HG03571 (cell line): Measurements from ENCODE around the gene KRT84.

Experiments
- ATAC-seq: cut with Tn5 transposase; IDR thresholded peaks from one replicate; pipeline ENCODE4 v1.9.1; 2021; ENCODE audit not compliant: unreplicated experiment

KRT84 gene

GRCh38 chr12:52385226-52385702 lies at the start of gene KRT84:
Gene KRT84, minus strand, starts transcription at chr12:52385652. Its CDS starts 67 bp downstream, at chr12:52385585.
- ATAC-seq, result no peak

- no peak for ATAC-seq
These were observed 49.5 kb upstream of the KRT84 start for GRCh38 chr12:52434760-52435530.

- no peak for ATAC-seq
These were observed 48.8 kb upstream of the KRT84 start, which contains the start of gene KRT75 for GRCh38 chr12:52434081-52434733. Gene KRT75, minus strand, starts transcription at chr12:52434371. Its CDS starts 67 bp downstream, at chr12:52434304.

- ATAC-seq, result no peak
These were observed 48.1 kb upstream of the KRT84 start for GRCh38 chr12:52433501-52434080.

GRCh38 chr12:52432559-52433207 lies 47.2 kb upstream of the KRT84 start:
- no peak for ATAC-seq

GRCh38 chr12:52428121-52428520 lies 42.7 kb upstream of the KRT84 start:
- ATAC-seq, result no peak

GRCh38 chr12:52427083-52427482 lies 41.6 kb upstream of the KRT84 start:
- ATAC-seq, result no peak

GRCh38 chr12:52426034-52426433 lies 40.6 kb upstream of the KRT84 start:
- no peak for ATAC-seq

- no peak for ATAC-seq
These were observed 40.0 kb upstream of the KRT84 start for GRCh38 chr12:52425466-52425865.

- ATAC-seq, result no peak
These were observed 38.4 kb upstream of the KRT84 start for GRCh38 chr12:52423661-52424500.

GRCh38 chr12:52423035-52423434 lies 37.6 kb upstream of the KRT84 start:
- no peak for ATAC-seq

GRCh38 chr12:52419656-52420055 lies 34.2 kb upstream of the KRT84 start:
- no peak for ATAC-seq

GRCh38 chr12:52418576-52419110 lies 33.2 kb upstream of the KRT84 start:
- ATAC-seq, result no peak

GRCh38 chr12:52417740-52418139 lies 32.3 kb upstream of the KRT84 start:
- no peak for ATAC-seq

GRCh38 chr12:52416795-52417194 lies 31.3 kb upstream of the KRT84 start:
- ATAC-seq, result no peak

- ATAC-seq, result no peak
These were observed 30.7 kb upstream of the KRT84 start for GRCh38 chr12:52415870-52416750.

- no peak for ATAC-seq
These were observed 29.5 kb upstream of the KRT84 start for GRCh38 chr12:52414936-52415335.

GRCh38 chr12:52413782-52414345 lies 28.4 kb upstream of the KRT84 start:
- ATAC-seq, result no peak

- no peak for ATAC-seq
These were observed 27.8 kb upstream of the KRT84 start for GRCh38 chr12:52413202-52413601.
